Brain microvascular endothelial cell (primary cell): ENCODE data around the gene CNIH3.

Source experiments
- DNase-seq: peaks from one replicate; pipeline ENCODE4 v3.0.0-alpha.2; 2020
- H3K27ac ChIP-seq: fragments of 250-450 bp; sonication (Bioruptor Pico); 2 replicates; pipeline ENCODE4 v1.5.1; 2020; ENCODE audit warnings: mild to moderate bottlenecking, moderate library complexity
- H3K27me3 ChIP-seq: fragments of 250-450 bp; sonication (Bioruptor Pico); replicated peaks from 2 replicates; pipeline ENCODE4 v1.5.1; 2020; ENCODE audit warnings: mild to moderate bottlenecking
- H3K36me3 ChIP-seq: fragments of 250-450 bp; sonication (Bioruptor Pico); replicated peaks from 2 replicates; pipeline ENCODE4 v1.5.1; 2020; ENCODE audit warnings: mild to moderate bottlenecking
- H3K4me3 ChIP-seq: 2 replicates; pipeline ENCODE4 v1.5.1; 2011; ENCODE audit warnings: low read depth, mild to moderate bottlenecking, control low read depth, low read length, moderate library complexity
- in situ Hi-C: cut with HindIII; loops from 2 replicates; pipeline ENCODE4 v1.10.0; 2017; ENCODE audit warnings: low sequenced_read_pairs, low pct_ligation_motif_present
- TF ChIP-seq, protein P1 (sequence below): IDR thresholded peaks from 2 replicates; pipeline ENCODE4 v1.5.1; 2011; ENCODE audit warnings: low read depth, mild to moderate bottlenecking, moderate library complexity, low read length, control low read depth, inconsistent platforms; ENCODE audit errors: missing control alignments

Gene CNIH3

DNA sequence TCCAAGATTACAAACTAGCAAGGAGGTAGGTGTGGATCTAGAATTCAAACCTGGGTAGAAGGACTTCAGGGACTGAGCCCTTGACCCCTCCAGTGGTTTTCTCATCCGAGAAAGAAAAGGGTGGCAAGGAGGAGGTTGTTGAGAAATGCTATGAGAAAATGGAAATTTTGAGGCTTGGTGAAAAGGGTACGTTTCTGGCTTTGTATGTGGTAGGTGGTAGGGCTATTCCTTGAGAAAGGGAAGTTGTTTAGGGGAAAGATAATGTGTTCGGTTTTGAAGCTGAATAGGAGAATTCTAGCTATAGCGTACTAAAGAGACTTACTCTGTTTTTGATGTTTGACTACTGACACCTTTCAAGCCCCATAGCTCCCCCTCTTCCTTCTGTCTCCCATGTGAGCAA lies 133.8 kb downstream of the CNIH3 start:
- TF ChIP-seq, protein P1, sequence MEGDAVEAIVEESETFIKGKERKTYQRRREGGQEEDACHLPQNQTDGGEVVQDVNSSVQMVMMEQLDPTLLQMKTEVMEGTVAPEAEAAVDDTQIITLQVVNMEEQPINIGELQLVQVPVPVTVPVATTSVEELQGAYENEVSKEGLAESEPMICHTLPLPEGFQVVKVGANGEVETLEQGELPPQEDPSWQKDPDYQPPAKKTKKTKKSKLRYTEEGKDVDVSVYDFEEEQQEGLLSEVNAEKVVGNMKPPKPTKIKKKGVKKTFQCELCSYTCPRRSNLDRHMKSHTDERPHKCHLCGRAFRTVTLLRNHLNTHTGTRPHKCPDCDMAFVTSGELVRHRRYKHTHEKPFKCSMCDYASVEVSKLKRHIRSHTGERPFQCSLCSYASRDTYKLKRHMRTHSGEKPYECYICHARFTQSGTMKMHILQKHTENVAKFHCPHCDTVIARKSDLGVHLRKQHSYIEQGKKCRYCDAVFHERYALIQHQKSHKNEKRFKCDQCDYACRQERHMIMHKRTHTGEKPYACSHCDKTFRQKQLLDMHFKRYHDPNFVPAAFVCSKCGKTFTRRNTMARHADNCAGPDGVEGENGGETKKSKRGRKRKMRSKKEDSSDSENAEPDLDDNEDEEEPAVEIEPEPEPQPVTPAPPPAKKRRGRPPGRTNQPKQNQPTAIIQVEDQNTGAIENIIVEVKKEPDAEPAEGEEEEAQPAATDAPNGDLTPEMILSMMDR: no peak
- Histone ChIP-seq H3K27ac (no peak overlapping the region), H3K4me3 (no peak overlapping the region), H3K36me3 (no peaks in the 10 kb centered on the region), H3K27me3 (no peaks in the 10 kb centered on the region)
- in situ Hi-C loops: no loop called here
- no peak for DNase-seq

DNA sequence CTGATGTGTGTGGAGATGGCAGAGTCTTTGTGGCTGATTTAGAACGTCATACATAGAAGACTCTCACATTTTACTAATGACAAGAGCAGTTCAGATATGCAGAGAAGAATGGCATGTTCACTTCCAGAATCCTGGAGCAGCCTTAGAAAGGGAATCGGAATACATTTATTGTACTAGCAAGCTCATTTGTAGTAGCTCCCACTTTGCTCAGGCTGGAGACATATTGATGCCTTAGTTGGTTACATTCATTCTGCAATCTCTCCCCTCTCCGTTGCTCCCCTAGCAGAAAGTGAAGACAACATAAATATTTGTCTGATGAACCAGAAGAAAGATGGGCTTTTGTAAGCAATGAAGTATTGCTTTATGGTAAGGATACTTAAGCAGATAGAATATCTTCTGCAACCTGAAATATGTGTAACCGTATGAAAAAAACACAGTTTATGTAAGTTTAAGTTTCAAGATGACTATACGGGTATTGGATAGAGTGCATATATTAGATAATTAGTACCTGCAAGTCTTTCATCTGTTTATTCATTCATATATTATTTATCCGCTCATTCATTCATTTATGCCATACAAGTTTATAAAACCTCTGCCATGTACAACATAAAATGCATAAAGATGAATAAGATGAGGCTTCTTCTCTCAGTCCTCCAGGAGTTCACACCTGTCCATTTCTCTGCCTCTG lies 135.7 kb downstream of the CNIH3 start:
- TF ChIP-seq, protein P1: no peak
- H3K27me3 ChIP-seq: no peaks in the 10 kb centered on the region
- H3K27ac ChIP-seq: no peak overlapping the region
- H3K36me3 ChIP-seq: no peaks in the 10 kb centered on the region
- no peak for DNase-seq
- H3K4me3 ChIP-seq: no peak overlapping the region
- in situ Hi-C loops: no loop called here

DNA sequence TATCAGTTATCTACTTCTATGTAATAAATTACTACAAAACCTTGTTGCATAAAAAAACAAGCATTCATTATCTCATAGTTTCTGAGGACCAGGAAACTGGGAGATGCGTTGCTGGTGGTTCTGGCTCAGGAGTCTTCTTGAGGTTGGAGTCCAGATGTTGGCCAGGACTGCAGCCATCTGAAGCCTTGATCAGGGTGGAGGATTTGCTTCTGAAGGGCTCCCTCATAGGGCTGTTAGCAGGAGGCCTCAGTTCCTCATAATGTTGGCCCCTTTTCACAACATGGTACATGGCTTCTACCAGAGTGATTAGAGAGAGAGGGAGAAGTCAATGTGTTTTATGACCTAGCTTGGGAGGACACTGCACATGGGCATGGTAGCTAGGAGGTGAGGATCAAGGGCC lies 137.4 kb downstream of the CNIH3 start:
- in situ Hi-C loops: no loop called here
- DNase-seq: no peak
- TF ChIP-seq, protein P1: no peak
- Histone ChIP-seq H3K36me3 (no peaks in the 10 kb centered on the region), H3K27ac (no peak overlapping the region), H3K4me3 (no peak overlapping the region), H3K27me3 (no peaks in the 10 kb centered on the region)

DNA sequence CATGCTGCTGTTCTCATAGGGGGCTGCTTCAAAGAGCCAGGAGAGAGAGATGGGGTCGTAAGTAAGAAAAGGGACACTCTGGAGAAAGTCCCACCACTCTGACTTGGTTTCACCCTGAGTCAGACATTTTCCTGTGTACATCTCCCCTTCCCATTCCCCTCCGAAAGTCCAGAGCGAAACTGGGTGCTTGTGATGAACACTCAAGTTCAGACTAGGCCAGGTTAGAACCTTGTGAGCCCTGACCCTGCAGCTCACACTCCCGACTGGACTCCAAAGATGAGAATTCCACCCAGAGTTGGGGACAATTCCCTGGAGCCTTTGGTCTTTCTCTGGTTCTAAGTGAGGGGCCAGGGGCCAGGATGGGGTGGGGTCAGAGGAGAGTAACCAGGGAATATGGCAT lies 139.5 kb downstream of the CNIH3 start:
- Histone ChIP-seq H3K36me3 (no peaks in the 10 kb centered on the region), H3K4me3 (no peak overlapping the region), H3K27me3 (no peaks in the 10 kb centered on the region), H3K27ac (no peak overlapping the region)
- TF ChIP-seq, protein P1: no peak
- in situ Hi-C loops: no loop called here
- no peak for DNase-seq

DNA sequence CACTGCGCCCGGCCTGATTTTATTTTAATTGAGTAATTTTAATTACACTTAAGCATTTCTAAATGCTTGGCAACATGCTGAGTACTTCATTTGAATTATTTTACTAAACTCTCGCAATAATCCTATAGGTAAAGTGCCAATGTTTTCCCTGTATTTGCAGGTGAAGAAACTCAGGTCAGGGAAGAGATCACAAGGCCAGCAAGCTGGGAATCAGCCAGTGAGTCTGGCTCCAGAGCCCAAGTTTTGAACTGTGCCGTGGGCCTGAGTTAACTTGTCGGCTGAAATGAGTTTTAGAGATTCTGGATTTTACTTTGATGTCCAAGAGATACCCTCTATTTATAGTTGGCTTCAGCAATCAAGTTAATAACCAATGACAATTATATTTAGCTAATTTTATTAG lies 141.4 kb downstream of the CNIH3 start:
- no peaks in the 10 kb centered on the region for H3K36me3 ChIP-seq
- no peak overlapping the region for H3K4me3 ChIP-seq
- DNase-seq: no peak
- in situ Hi-C loops: no loop called here
- H3K27ac ChIP-seq: no peak overlapping the region
- no peaks in the 10 kb centered on the region for H3K27me3 ChIP-seq
- TF ChIP-seq, protein P1: no peak

DNA sequence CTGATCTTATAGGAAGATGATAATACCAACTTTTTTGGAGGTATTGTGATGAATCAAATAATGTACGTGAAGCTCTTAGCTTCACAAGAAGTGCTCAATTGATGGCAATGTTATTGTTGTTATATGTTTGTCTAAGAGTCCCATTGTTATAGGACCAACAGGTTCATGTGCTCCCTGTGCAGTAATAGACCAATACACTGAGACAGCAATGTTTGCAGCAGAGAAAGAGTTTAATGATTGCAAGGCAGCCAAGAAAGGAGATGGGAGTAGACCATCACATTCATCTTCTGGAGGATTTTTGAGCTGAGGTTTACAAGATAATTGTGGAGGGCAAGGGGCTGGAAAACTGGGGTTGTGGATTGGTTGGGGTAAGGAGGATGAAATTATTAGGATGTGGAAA lies 143.0 kb downstream of the CNIH3 start:
- H3K27ac ChIP-seq: no peak overlapping the region
- no peak overlapping the region for H3K4me3 ChIP-seq
- no peaks in the 10 kb centered on the region for H3K27me3 ChIP-seq
- no peaks in the 10 kb centered on the region for H3K36me3 ChIP-seq
- in situ Hi-C loops: no loop called here
- no peak for DNase-seq
- TF ChIP-seq, protein P1: no peak
